ENCODE results near the gene GPR162.

Gene GPR162

DNA sequence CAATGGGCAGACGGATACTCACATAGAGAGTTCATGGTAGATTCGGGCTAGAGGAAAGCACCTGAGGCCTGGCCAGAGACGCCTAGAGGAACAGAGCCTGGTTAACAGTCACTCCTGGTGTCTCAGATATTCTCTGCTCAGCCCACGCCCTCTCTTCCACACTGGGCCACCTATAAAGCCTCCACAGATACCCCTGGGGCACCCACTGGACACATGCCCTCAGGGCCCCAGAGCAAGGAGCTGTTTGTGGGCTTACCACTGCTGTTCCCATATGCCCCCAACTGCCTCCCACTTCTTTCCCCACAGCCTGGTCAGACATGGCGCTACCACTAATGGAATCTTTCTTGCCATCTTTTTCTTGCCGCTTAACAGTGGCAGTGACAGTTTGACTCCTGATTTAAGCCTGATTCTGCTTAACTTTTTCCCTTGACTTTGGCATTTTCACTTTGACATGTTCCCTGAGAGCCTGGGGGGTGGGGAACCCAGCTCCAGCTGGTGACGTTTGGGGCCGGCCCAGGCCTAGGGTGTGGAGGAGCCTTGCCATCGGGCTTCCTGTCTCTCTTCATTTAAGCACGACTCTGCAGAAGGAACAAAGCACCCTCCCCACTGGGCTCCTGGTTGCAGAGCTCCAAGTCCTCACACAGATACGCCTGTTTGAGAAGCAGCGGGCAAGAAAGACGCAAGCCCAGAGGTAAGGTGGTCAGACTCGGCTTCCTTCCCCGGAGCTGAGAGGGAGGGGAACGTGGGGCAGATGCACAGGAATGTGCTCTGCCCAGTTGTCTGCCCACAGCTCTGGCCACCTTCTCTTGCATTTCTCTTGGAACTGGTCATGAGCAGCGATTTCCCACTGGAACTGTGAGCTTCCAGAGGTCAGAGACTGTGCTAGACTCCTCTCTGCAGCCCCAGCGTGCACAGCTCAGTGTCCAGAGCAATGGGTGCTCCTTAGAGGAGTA, 32.4 kb upstream of the GPR162 start, which contains the start of gene CD4:
CD4 (plus strand) TSS at position 557 of the 953 bp plus-strand sequence. CDS start 10,611 bp downstream, outside the sequence.
- peak; percentile 94 for DNase-seq

DNA sequence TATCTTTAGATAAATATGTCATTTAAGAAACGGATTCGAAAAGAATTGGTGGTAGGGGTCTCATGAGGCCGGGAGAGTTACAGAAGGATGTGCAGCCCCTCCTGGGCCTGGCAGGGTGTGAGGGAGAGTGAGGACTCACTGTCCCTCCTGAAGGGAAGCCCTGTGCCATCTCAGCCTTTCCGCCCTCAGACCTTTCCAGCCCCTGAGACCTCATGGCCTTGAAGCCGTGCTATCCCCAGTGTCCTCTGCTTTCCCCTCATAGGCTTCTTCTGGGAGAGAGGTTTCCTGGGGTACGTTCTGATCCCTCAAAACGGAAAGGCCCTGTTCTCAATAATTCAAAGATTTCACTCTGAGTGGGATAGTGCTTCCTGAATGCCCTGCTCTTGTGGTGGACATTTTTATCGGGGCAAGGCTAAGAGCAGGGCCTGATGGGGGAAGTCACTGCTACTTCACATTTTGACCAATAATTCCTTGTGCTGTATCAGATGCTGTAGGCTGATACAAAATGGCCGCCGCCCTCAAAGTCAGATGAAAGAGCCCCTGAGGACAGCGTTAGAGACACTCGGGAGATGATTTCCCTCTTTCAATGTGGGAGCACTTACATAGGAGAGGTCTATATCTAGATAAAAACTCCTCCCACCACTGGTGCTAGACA, 31.0 kb upstream of the GPR162 start:
- peak; percentile 75 for DNase-seq

- peak; percentile 31 for DNase-seq
Measured at GRCh38 chr12:6791931-6792520, 29.6 kb upstream of the GPR162 start.

DNA sequence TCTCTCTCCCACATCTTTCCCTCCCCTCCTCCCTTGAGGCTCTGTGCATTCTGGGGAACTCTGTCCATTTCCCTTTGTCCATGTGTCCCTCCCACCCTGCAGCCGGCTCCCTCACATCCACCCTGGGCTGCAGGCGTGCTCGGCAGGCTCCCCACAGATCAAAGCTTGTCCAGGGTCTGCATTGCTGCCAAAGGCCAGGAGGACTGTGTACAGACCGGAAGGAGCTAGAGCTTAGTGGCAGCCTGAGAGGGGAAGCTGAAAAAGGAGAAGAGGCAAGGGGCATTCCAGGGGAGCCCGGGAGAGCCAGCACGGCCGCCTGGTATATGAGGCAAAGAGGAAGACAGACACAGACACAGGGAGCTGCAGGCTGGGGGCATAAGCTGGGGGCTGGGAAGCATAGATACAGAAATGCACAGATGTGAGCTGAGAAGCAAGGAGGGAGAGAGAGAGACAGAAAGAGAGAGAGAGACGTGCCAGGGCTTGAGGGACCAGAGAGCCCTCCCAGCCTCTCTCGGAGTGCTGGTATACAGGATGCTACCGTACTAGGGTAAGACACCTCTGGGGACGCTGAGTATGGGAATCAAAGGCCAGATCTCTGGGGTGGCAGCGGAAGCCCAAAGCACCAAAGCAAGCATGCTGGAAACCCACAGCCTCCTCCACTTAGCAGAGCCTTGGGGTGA, 29.0 kb upstream of the GPR162 start:
- peak; percentile 58 for DNase-seq

DNA sequence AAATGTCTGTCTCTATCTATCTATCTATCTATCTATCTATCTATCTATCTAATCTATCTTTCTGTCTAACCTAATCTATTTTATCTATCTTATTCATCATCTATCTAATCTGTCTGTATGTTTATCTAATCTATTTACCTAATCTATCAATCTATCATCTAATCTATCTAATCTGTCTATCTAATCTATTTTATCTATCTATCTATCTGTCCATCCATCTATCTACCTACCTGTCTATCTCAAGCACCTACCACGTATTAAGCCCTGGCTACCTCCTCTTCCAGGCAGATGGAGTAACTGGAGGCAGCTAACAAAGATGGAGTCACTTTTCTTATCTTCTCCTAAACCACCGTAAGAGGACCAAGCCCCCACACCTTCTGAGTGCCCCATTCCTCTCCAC, 26.5 kb upstream of the GPR162 start:
- DNase-seq, result no peak

- no peak for DNase-seq
Measured at GRCh38 chr12:6796576-6796975, 25.0 kb upstream of the GPR162 start.

- DNase-seq, result no peak
Measured at GRCh38 chr12:6799147-6799546, 22.5 kb upstream of the GPR162 start.

- DNase-seq, result no peak
Measured at GRCh38 chr12:6807170-6807569, 14.5 kb upstream of the GPR162 start.

DNA sequence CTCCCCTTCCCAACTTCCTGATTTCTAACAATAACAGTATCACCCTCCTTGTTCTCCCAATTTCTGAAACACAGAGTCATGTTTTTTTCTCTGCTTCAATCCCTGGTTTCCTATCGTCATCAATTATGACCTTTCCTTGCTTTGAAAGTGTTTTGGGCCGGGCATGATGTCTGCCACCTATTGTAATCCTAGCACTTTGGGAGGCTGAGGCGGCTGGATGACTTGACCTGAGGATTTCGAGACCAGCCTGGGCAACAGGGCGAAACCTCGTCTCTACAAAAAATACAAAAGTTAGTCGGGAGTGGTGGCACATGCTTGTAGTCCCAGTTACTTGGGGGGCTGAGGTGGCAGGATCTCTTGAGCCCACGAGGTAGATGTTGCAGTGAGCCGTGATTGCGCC, 12.6 kb upstream of the GPR162 start:
- no peak for DNase-seq

- DNase-seq, result no peak
Measured at GRCh38 chr12:6810758-6811157, 10.9 kb upstream of the GPR162 start.

DNA sequence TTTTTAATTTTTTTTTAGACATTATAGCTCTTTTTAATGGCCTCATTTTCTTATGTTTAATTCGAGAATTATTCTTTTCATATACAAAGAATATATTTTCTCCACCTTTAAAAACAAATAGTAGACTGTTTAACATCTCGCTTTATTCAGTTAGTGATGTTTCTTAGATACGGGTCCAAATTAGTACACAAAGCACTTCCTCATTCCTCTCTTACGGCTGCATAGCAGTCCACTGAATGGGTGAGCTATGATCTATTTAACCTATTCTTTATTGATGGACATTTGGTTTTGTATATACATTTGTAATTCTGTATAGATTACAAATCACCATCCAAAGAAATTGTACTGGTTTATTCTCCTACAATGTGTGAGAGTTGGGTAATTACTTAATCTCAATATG, 8.3 kb upstream of the GPR162 start:
- no peak for DNase-seq

- no peak for DNase-seq
Measured at GRCh38 chr12:6816598-6816997, 5.0 kb upstream of the GPR162 start.

GRCh38 chr12:6817098-6817497, 4.5 kb upstream of the GPR162 start:
- no peak for DNase-seq

DNA sequence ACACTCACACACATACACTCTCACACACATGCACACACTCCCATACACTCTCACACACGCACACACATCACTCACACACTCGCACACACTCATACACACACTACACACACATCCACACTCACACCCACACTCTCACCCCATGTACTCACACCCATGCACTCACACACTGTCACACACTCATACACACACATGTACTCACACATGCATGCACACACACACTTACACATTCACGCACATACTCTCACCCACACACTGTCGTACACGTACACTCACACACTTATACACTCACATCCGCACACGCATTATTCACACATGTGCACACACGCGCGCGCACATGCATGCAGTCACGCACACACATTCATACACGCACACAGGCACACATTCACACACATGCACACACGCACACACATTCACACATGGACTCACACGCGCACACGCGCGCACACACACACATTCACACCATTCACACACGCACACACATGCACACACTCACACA, 3.9 kb upstream of the GPR162 start:
- no peak for DNase-seq

DNA sequence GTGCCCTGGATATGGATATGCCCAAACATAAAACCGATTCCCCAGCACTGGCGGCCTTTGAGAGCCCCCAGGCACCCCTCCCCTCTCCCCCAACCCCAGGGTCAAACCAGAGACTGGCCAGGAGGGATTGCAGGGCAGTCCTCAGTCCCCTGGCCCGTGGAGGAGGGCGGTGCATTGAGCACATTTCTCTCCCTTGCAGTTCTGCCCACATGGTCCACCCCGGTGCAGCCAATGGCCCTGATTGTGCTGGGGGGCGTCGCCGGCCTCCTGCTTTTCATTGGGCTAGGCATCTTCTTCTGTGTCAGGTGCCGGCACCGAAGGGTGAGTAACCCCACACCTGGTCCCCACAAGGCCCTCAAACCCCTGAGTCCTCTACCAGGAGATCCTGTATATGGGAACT, 3.4 kb upstream of the GPR162 start:
- DNase-seq, result no peak

DNA sequence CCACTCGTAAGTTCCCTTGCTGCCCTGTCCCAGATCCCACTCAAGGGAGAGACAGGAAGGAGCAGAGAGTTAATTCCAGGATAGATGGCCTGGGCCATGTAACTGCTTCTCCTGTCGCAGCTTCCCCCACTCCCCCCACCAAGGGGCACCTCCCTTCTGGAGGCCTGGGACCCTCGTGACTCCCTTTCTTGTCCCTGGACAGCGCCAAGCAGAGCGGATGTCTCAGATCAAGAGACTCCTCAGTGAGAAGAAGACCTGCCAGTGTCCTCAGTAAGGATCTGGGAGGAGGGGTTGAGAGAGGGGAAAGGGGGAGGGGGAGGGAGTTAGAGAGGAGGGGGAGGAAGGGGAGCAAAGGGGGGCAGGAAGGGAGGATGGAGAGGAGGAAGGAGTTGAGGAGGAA, 3.0 kb upstream of the GPR162 start:
- DNase-seq, result no peak

- no peak for DNase-seq
Measured at GRCh38 chr12:6819106-6820030, 2.3 kb upstream of the GPR162 start.

DNA sequence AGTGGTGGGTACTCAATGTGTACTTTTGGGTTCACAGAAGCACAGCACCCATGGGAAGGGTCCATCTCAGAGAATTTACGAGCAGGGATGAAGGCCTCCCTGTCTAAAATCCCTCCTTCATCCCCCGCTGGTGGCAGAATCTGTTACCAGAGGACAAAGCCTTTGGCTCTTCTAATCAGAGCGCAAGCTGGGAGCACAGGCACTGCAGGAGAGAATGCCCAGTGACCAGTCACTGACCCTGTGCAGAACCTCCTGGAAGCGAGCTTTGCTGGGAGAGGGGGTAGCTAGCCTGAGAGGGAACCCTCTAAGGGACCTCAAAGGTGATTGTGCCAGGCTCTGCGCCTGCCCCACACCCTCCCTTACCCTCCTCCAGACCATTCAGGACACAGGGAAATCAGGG, 1.5 kb upstream of the GPR162 start:
- DNase-seq, result no peak

- DNase-seq, result no peak
Measured at GRCh38 chr12:6822426-6823135, 960 bp downstream of the GPR162 start.

DNA sequence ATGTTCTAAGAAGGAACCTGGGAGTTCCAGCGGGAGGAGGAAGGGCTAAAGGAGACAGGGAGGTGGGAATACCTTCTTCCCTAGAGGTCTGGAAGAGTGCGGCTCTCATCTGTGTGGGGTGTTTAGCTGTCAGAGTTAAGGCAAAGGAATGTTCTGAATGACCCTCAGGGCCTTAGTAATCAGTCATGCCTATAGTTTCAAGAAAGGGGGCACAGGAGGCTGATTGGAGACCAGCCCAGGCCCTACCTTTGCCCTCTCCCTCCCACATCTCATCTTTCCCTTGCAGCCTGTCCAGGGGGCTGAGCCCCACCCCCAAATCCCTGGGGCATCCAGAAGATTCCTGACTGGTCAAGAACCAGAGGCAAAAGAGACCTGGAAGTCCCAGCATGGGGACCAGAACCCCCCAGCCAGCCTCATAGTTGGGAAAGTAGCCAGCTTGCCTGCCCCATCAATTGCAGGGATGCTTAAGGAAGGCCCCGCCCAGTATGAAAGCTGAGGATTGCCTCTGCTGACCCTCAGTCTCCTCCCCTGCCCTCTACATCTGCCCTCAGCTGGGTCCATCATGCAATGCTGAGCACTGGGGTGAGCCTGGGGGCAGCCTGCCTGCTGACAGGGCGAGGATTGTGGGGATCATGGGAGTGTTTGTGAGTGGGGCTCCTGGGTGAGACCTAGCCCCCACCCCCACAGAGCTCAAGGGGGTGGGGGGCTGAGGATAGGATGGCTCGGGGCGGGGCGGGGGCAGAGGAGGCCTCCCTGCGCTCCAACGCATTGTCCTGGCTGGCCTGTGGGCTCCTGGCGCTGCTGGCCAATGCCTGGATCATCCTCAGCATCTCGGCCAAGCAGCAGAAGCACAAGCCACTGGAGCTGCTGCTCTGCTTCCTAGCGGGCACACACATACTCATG, 1.8 kb downstream of the GPR162 start:
- DNase-seq, result no peak

Data from activated CD4-positive, alpha-beta T cell treated with anti-CD3 and anti-CD28 coated beads, Interleukin-2, amount 50 U/mL, for 16 hours (primary cell).